ENCODE measurements around the gene DDX3X. TPM values are rescaled to one million over a fixed set of nuclear protein-coding genes. Genes with fewer than 3 reads are reported as not detected.

DDX3X gene
- total RNA-seq, 1 experiment from 2014 or later, result 338 TPM

DNA sequence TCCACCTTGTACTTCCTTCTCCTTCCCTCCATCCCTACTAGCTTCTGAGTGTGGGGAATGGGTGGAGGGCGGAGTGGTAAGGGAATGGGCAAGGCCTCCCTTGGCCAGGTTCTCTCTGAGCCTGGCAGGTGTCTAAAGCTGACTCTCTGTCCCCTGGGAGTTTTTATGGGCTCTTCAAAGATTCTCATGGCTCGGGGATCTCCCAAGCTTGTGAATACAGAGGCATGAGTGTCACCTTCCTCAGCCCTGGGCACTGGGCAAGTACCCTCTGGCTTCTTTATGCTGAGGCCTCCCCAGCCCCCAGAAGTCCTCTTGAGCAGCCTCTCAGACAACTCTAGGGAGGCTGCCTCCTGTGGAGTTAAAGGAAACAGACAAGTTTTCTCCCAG, 32.5 kb upstream of the DDX3X start:
- no peaks in the 10 kb centered on the region for H3K79me1 ChIP-seq (ENCODE audit: insufficient read depth, low read depth, low read length, poor library complexity, severe bottlenecking)
- H3K4me1 ChIP-seq (ENCODE audit: insufficient read depth, low read length), result peaks cover 3% of the 10 kb centered on the region; the same call in 1 of the 2 replicates
- H3K79me2 ChIP-seq (ENCODE audit: insufficient read depth, low read length), result no peaks in the 10 kb centered on the region
- H4K8ac ChIP-seq (replicated peaks; ENCODE audit: insufficient read length, low read depth, low read length), result no peak overlapping the region
- H2BK12ac ChIP-seq (ENCODE audit: insufficient read length, low read depth, low read length), result no peak overlapping the region
- H2BK120ac ChIP-seq (ENCODE audit: low read depth, low read length, poor library complexity, severe bottlenecking), result no peak overlapping the region
- H4K91ac ChIP-seq (ENCODE audit: insufficient read length, low read depth, low read length), result no peak overlapping the region
- peaks cover 22 to 27% of the 10 kb centered on the region in 2 experiments for H3K4me1 Mint-ChIP-seq
- H3K27ac Mint-ChIP-seq, result peak overlapping the region in 1 of 3 experiments; percentile 27; a peak in 1 of 7 replicates
- H3K4me2 ChIP-seq (ENCODE audit: insufficient read depth, insufficient read length, low read length), result no peak overlapping the region
- no peak overlapping the region for H2BK15ac ChIP-seq (ENCODE audit: low read depth, low read length)
- no peak overlapping the region for H3K14ac ChIP-seq (ENCODE audit: insufficient read depth, low read length)
- no peaks in the 10 kb centered on the region for H3K9me3 ChIP-seq (ENCODE audit: control insufficient read depth, low read depth, low read length)
- H4K20me1 ChIP-seq (ENCODE audit: control insufficient read depth, insufficient read depth, insufficient read length), result no peaks in the 10 kb centered on the region
- no peak overlapping the region for H2BK5ac ChIP-seq (ENCODE audit: insufficient read length, low read length)
- no peak overlapping the region for H3K18ac ChIP-seq (ENCODE audit: insufficient read length, low read depth, low read length)
- TF ChIP-seq CTCF (conservative IDR thresholded peaks at IDR 0.05), result no peak
- no peak overlapping the region for H3K56ac ChIP-seq (ENCODE audit: insufficient read length, low read depth, low read length)
- H3K9me3 Mint-ChIP-seq, result peaks cover 60 to 67% of the 10 kb centered on the region in 2 experiments
- H3K23ac ChIP-seq (ENCODE audit: insufficient read length, low read depth, low read length), result no peak overlapping the region
- peaks cover 0 to 8% (median 4%) of the 10 kb centered on the region in 3 experiments; a peak in 5 of 7 replicates for H3K36me3 Mint-ChIP-seq (ENCODE audit: insufficient read depth in 1 of 3, low read depth in 3 of 3)
- no peak overlapping the region for H3K4ac ChIP-seq (ENCODE audit: low read depth, low read length)
- no peak overlapping the region for H3T11ph ChIP-seq (ENCODE audit: low read length)
- H3K9ac ChIP-seq (ENCODE audit: extremely low read depth, insufficient read length, low read length), result no peak overlapping the region
- no peak overlapping the region for H3K27ac ChIP-seq (ENCODE audit: insufficient read length, low read depth, low read length)
- H3K27me3 ChIP-seq (ENCODE audit: insufficient read depth, low read length), result no peaks in the 10 kb centered on the region
- WGBS (ENCODE audit: extremely low coverage, insufficient read length, low lambda C conversion rate), result no CpG with 5 or more reads among the region's 2 CpGs
- no peak overlapping the region for H2AK5ac ChIP-seq (ENCODE audit: insufficient read length, low read length)
- H2BK20ac ChIP-seq (ENCODE audit: low read depth, low read length, poor library complexity, severe bottlenecking), result no peak overlapping the region
- no peaks in the 10 kb centered on the region for H3K23me2 ChIP-seq (ENCODE audit: insufficient read length, low read depth, low read length, poor library complexity, severe bottlenecking)
- no peak for DNase-seq
- H2AFZ ChIP-seq (ENCODE audit: low read length), result no peak overlapping the region
- H3K4me3 Mint-ChIP-seq, result no peak overlapping the region
- H3K27me3 Mint-ChIP-seq (ENCODE audit: low read depth), result peaks cover 2% of the 10 kb centered on the region; the same call in 1 of the 2 replicates
- no peak overlapping the region for H4K5ac ChIP-seq (ENCODE audit: insufficient read length, low read depth, low read length)
